ENCODE measurements around the gene PRAMEF20.
"Not testable (repeated sequence)": the region's sequence is repeated elsewhere in the genome, so short reads cannot be mapped to it uniquely, and the experiment has no call there.

Gene PRAMEF20

DNA sequence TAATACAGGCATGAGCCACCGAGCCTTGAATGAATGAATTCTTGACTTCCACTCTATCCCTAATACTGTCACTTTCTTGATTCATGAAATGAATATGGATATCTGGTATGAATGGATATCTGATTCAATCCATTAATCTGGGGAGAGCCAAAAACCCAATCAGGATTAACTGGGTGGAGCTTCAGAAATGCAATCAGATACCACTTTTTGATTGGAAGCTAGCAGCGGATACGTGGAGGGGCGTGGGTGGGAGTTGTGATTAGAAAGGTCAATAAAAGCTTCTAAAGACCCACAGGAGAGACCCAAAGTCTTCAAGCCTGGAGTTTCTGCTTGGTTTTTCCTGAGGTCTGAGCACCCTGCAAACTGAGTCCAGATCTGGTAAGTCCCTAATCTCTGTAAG is at the start of gene PRAMEF20:
Gene PRAMEF20 (plus strand): TSS at position 301 of the 400 bp plus-strand sequence. CDS start 5,905 bp downstream, outside the sequence.
- DNase-seq (ENCODE audit: low spot score): not testable (repeated sequence)

GRCh38 chr1:13362364-13362763 is 47.9 kb upstream of the PRAMEF20 start:
- DNase-seq (ENCODE audit: low spot score): not testable (repeated sequence)

DNA sequence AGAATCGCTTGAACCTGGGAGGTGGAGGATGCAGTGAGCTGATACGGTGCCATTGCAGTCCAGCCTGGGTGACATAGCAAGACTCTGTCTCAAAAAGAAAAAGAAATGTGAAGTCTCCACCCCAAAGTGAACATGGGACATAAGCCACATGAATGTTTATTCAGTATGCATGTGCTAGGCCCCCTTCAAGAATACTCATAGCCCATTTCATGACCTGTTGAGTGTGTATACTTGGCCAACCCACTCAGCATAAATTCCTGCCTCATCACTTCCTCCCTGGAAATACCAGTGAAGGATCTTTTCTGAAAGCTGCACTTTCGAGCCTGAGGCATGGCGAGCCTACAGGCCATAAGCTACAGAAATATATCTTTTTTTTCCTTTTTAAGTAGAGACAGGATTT is 45.3 kb upstream of the PRAMEF20 start:
- not testable (repeated sequence) for DNase-seq (ENCODE audit: low spot score)

DNA sequence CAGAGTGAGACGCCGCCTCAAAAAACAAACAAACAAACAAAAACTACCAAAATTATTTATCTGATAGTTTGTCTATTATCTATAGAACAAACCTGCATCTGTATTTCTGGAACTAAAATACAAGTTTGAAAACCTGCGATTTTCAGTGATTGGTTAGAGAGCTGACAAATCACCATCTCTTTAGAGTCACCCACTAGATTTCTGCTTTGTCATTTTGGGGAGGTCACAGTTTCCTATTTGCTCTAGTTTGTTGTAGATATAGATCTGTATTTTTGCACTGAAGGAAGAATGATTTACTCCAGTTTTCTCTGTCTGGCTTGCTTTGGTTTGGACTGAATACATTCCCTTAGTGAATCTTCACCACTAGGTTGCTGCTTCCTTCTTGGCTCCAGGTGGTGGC is 43.7 kb upstream of the PRAMEF20 start:
- DNase-seq (ENCODE audit: low spot score): not testable (repeated sequence)

- peak; percentile 1 for DNase-seq (ENCODE audit: low spot score)
Observed at GRCh38 chr1:13368544-13368943, 41.7 kb upstream of the PRAMEF20 start.

- not testable (repeated sequence) for DNase-seq (ENCODE audit: low spot score)
Observed at GRCh38 chr1:13378983-13379382, 31.3 kb upstream of the PRAMEF20 start.

- DNase-seq (ENCODE audit: low spot score): not testable (repeated sequence)
Observed at GRCh38 chr1:13380380-13380779, 29.9 kb upstream of the PRAMEF20 start.

DNA sequence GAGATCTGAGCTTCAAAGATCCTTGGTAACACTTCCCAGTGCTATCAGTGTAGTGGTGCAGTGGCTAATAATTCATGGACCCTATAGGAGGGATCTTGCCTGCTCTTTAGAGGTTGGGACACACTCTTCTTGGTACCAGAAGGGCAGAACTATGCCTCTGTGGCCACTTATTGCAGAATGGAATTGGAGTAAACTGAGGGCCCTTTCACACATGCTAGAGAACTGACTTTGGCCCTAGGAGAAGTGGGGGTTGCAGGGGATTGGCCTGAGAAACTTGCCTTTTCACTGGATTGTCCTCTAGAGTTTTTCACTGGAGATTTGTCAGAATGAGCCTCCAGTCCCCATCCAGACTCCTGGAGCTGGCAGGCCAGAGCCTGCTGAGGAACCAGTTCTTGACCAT is 20.9 kb upstream of the PRAMEF20 start, which contains the start of gene PRAMEF17:
Gene PRAMEF17 (plus strand): TSS at position 301 of the 400 bp plus-strand sequence. CDS start 26 bp downstream, at position 327.
- not testable (repeated sequence) for DNase-seq (ENCODE audit: low spot score)

GRCh38 chr1:13393004-13393403 is 17.2 kb upstream of the PRAMEF20 start:
- DNase-seq (ENCODE audit: low spot score): not testable (repeated sequence)

DNA sequence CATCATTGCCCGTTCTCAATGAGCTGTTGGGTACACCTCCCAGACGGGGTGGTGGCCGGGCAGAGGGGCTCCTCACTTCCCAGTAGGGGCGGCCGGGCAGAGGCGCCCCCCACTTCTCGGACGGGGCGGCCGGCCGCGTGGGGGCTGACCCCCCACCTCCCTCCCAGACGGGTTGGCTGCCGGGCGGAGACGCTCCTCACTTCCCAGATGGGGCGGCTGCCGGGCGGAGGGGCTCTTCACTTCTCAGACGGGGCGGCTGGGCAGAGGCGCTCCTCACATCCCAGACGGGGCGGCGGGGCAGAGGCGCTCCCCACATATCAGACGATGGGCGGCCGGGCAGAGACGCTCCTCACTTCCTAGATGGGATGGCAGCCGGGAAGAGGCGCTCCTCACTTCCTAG is 15.5 kb upstream of the PRAMEF20 start:
- DNase-seq (ENCODE audit: low spot score): not testable (repeated sequence)

- DNase-seq (ENCODE audit: low spot score): not testable (repeated sequence)
Observed at GRCh38 chr1:13395311-13395710, 14.9 kb upstream of the PRAMEF20 start.

GRCh38 chr1:13407811-13408210 is 2.4 kb upstream of the PRAMEF20 start:
- no peak for DNase-seq (ENCODE audit: low spot score)

DNA sequence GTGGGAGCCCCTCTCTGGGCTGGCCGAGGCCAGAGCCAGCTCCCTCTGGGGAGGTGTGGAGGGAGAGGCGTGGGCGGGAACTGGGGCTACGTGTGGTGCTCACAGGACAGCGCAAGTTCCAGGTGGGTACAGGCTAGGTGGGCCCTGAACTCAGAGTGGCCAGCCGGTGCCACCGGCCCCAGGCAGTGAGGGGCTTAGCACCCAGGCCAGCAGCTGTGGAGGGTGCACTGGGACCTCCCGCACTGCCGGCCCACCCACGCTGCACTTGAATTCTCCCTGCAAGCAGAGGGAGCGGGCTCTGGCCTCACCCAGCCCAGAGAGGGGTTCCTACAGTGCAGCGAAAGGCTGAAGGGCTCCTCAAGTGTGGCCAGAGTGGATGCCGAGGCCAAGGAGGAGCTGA is 20.2 kb downstream of the PRAMEF20 start:
- no peak for DNase-seq (ENCODE audit: low spot score)

DNA sequence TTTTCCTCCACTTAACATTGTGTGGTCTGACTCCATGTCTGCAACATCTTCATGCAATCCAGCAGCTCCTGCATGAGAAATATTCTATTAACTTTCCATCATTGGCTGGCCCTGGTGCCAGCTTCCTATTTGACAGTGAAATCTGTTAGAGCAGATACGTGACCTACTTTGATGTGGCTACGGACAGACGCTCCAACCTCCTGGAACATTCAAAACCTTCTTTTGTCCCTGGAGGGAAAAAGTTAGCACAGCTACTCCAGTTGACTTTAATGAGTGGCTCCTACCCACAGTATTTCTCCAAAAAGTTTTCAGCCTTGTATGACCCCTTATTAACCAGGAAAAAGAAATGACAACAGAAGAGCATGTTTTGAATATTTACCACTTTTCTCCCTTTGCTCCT is 22.0 kb downstream of the PRAMEF20 start:
- DNase-seq (ENCODE audit: low spot score): no peak

DNA sequence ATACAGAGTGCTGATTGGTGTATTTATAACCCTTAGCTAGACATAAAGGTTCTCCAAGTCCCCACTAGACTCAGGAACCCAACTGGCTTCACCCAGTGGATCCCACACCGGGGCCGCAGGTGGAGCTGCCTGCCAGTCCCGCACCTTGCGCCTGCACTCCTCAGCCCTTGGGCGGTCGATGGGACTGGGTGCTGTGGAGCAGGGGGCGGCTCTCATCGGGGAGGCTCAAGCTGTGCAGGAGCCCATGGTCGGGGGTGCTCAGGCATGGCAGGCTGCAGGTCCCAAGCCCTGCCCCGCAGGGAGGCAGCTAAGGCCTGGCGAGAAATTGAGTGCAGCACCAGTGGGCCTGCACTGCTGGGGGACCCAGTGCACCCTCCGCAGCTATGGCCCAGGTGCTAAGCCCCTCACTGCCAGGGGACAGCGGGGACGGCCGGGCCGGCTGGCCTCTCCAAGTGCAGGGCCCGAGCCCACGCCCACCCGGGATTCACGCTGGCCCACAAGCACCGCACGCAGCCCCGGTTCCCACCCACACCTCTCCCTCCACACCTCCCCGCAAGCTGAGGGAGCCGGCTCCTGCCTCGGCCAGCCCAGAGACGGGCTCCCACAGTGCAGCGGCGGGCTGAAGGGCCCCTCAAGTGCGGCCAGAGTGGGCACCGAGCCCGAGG is 23.6 kb downstream of the PRAMEF20 start:
- DNase-seq (ENCODE audit: low spot score): not testable (repeated sequence)

DNA sequence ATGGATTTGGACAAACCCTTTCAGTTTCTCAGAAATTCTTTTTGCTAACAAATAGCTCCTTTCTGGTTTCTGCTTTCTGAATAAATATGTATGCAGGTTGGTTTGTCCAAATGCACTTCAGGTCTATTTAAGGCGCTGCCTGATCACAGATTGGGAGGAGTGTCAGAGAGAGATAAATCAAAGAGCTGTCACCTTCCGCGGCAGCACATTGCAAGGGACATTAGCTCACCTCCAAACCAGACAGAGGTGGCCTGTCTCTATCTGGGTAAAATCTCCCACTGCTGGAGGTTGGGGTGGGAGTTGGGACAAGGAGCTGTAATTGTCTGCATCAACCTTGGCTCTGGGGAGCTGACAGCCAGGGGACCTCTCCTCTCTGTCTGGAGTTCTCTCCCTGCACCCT is 25.2 kb downstream of the PRAMEF20 start:
- DNase-seq (ENCODE audit: low spot score): no peak

DNA sequence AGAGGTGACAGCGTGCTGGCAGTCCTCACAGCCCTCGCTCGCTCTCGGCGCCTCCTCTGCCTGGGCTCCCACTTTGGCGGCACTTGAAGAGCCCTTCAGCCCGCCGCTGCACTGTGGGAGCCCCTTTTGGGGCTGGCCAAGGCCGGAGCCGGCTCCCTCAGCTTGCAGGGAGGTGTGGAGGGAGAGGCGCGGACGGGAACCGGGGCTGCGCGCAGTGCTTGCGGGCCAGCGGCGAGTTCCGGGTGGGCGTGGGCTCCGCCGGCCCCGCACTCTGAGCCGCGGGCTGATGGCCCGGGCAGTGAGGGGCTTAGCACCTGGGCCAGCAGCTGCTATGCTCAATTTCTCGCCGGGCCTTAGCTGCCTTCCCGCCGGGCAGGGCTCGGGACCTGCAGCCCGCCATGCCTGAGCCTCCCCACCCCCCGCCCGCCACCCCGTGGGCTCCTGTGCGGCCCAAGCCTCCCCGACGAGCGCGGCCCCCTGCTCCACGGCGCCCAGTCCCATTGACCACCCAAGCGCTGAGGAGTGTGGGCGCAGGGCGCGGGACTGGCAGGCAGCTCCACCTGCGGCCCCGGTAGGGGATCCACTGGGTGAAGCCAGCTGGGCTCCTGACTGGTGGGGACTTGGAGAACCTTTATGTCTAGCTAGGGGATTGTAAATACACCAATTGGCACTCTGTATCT is 29.0 kb downstream of the PRAMEF20 start:
- not testable (repeated sequence) for DNase-seq (ENCODE audit: low spot score)

DNA sequence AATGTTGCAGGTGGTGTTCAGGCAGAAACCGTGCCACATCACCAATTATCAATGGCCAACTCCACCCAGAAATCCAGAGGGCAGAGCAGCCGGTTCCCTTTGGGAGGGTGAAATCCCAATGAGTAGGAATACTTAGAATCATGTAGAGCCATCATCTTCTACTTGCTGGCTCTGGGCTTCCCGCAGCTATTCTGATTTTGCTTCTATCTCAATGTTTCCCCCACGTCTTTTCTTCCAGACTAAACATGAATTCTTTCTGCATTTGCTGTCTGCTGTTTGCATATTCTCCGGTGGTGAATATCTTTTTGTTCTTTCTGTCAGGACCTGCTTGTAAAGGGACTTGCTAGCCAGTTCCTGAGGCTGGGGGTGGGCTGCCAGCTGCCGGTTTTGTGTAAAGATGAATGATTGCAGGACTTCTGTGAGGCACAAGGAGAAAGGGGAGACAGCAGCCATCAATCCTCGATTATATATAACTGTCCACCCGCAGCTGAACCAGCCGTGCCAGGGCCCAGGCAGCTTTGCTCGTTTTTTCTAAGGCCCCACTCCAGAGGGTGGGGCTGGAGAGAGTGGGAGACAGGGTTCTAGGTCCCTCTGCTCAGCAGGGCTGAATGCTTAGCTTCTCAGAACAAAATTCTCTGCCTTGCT is 33.2 kb downstream of the PRAMEF20 start:
- no peak for DNase-seq (ENCODE audit: low spot score)

- no peak for DNase-seq (ENCODE audit: low spot score)
Observed at GRCh38 chr1:13450204-13450603, 40.0 kb downstream of the PRAMEF20 start.

DNA sequence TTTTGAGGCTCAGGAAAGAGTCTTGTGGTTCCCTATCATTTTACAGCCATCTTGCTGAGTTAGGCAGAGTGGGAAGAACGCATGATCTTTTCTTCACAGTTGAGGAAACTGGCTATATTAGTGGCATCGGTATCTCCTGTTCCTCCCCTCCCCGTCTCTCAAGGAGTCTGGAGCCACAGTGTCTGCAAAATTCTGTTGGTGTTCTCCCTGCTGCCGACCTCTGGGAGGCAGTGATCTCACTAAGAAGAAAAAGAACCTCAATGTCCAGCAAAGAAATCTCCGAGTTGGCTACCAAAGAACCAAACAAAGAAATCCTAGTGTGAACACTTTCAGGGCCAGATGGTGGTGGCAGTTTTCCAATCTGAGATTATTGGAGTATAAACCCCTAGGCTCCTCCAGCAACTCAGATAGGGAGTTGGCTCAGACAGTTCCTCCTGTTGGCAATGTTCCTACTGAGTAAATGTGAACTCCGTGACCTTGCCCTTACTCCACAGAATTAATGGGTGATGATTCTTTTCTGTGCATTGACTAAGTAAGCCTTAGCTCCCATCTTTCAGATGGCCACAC is 41.2 kb downstream of the PRAMEF20 start:
- no peak for DNase-seq (ENCODE audit: low spot score)

DNA sequence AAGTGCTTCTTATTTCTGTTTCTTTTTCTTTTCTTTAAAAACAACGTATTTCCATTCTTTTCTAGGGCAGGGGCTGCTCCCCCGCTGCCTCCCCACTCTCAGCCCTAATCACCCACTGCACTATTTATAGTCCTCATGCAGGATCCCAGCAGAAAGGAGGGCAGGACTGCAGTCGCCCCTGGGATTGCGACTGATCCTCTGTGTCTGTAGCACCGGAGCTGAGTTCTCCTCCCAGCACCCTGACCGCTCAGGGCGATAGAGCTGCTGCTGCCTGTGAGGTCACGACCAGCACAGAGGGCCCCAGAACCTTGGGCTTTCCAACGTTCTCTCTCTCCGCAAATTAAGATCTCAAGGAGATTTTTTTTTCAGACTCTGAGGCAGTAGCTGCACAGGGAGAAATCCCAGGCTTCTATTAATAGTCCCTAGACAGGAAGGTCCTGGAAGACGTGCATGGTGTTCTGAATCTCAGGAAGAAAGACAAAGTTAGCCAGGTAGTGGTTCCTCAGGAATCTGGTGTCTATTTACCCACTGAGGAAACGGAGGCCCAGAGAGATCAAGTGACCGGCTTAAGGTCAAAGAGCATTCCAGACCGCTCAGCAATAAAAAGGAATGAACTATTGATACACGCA is 46.8 kb downstream of the PRAMEF20 start:
- DNase-seq (ENCODE audit: low spot score): no peak

- no peak for DNase-seq (ENCODE audit: low spot score)
Observed at GRCh38 chr1:13461977-13462376, 51.7 kb downstream of the PRAMEF20 start.
